DOHH2 (cell line): ENCODE results near the gene ADSL.

ENCODE experiments used
- H3F3A ChIP-seq: fragments of 200-600 bp; sonication (generic), shearing (Covaris generic); 2 replicates; pipeline ENCODE4 v1.6.0; 2016; ENCODE audit warnings: antibody characterized with exemption, mild to moderate bottlenecking; ENCODE audit not compliant: control insufficient read depth, insufficient read depth
- H3K27ac ChIP-seq: fragments of 200-600 bp; sonication (generic); 2 replicates; pipeline ENCODE4 v1.5.1; 2014; ENCODE audit warnings: low read depth, mild to moderate bottlenecking, low read length, moderate library complexity
- H3K27me3 ChIP-seq: fragments of 200-600 bp; sonication (generic); 2 replicates; pipeline ENCODE4 v1.6.1; 2014; ENCODE audit warnings: mild to moderate bottlenecking, low read length, mixed read lengths; ENCODE audit not compliant: control insufficient read depth
- H3K36me3 ChIP-seq: fragments of 200-600 bp; sonication (generic); 2 replicates; pipeline ENCODE4 v1.6.1; 2014; ENCODE audit warnings: mild to moderate bottlenecking, low read length, moderate library complexity, mixed read lengths; ENCODE audit not compliant: control insufficient read depth
- H3K4me1 ChIP-seq: fragments of 200-600 bp; sonication (generic); 2 replicates; pipeline ENCODE4 v1.6.1; 2014; ENCODE audit warnings: mild to moderate bottlenecking, low read length, mixed read lengths; ENCODE audit not compliant: control insufficient read depth
- H3K4me2 ChIP-seq: fragments of 200-600 bp; sonication (generic); 2 replicates; pipeline ENCODE4 v1.6.0; 2014; ENCODE audit warnings: mild to moderate bottlenecking, low read length, moderate library complexity
- H3K4me3 ChIP-seq: fragments of 200-600 bp; sonication (generic); 2 replicates; pipeline ENCODE4 v1.5.1; 2014; ENCODE audit warnings: mild to moderate bottlenecking, low read length, mixed read lengths
- H3K79me2 ChIP-seq: fragments of 200-600 bp; sonication (generic); 2 replicates; pipeline ENCODE4 v1.6.1; 2014; ENCODE audit warnings: mild to moderate bottlenecking, low read length, mixed read lengths; ENCODE audit not compliant: control insufficient read depth
- H3K9me2 ChIP-seq: fragments of 200-600 bp; sonication (generic); replicated peaks from 2 replicates; pipeline ENCODE4 v1.6.1; 2014; ENCODE audit warnings: mild to moderate bottlenecking, low read length, mixed read lengths; ENCODE audit not compliant: control insufficient read depth
- H3K9me3 ChIP-seq: fragments of 200-600 bp; sonication (generic); 2 replicates; pipeline ENCODE4 v1.6.1; 2014; ENCODE audit warnings: antibody characterized with exemption, low read length, mixed read lengths; ENCODE audit not compliant: control insufficient read depth, insufficient read depth
- H4K20me1 ChIP-seq: fragments of 200-600 bp; sonication (generic); 2 replicates; pipeline ENCODE4 v1.6.0; 2014; ENCODE audit warnings: low read depth, mild to moderate bottlenecking, antibody characterized with exemption, low read length, moderate library complexity; ENCODE audit not compliant: control insufficient read depth, insufficient read depth
- CTCF ChIP-seq: fragments of 200-600 bp; sonication (generic); IDR thresholded peaks from one replicate; pipeline ENCODE4 v1.5.1; 2014; ENCODE audit warnings: antibody characterized with exemption, mild to moderate bottlenecking, low read depth, low read length; ENCODE audit not compliant: poor library complexity, severe bottlenecking
- EZH2phosphoT487 ChIP-seq: fragments of 200-600 bp; sonication (generic); IDR thresholded peaks from 2 replicates; pipeline ENCODE4 v1.6.1; 2017; ENCODE audit warnings: borderline replicate concordance, mild to moderate bottlenecking, antibody characterized with exemption, low read length, moderate library complexity, mixed read lengths

ADSL gene

GRCh38 chr22:40404251-40405177 is 58.2 kb downstream of the ADSL start:
- Histone ChIP-seq H3K27ac (no peak overlapping the region), H3K36me3 (peaks cover 89% of the 10 kb centered on the region), H3K27me3 (no peaks in the 10 kb centered on the region), H3K9me3 (no peaks in the 10 kb centered on the region), H3K4me3 (no peak overlapping the region), H3K4me2 (no peak overlapping the region), H3F3A (peaks cover 28% of the 10 kb centered on the region), H3K9me2 (no peaks in the 10 kb centered on the region), H3K4me1 (peaks cover 41% of the 10 kb centered on the region), H3K79me2 (peaks cover 7% of the 10 kb centered on the region; the same call in 1 of the 2 replicates), H4K20me1 (no peaks in the 10 kb centered on the region)
- TF ChIP-seq CTCF: no peak
- no peak for TF ChIP-seq EZH2phosphoT487

DNA sequence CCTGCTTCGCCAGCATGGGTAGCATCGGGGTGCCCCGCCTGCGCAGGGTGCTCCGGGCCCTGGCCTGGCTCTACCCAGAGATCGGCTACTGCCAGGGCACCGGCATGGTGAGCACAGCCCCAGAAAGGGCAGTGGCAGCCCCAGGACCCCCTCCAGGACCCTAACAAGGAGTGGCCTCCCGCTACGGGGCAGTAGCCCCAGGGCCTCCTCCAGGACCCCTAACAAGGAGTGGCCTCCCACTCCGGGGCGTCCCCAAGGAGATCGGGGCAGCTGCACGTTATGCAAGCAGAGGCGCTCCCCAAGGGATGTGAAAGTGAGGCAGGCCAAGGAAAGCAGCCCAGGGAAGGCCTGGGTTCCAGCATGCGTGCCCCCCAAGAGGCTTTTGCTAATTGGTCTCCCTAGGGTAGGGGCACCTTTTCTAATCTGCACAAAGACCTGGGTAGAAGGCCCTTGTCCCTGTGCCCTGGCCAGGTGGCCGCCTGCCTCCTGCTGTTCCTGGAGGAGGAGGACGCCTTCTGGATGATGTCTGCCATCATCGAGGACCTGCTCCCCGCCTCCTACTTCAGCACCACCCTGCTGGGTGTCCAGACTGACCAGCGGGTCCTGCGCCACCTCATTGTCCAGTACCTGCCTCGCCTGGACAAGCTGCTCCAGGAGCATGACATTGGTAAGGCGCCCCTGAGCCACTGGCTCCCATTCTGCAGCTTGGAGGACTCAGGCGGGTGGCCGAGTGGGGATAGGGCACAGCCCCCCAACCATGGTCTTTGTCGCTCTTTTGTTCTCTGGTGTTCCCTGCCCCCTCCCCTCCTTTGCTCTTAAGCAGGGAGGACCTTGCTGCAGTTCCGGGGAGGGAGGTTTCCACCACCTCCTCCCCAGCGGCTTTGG is 59.1 kb downstream of the ADSL start:
- H3F3A ChIP-seq: peaks cover 21% of the 10 kb centered on the region
- peaks cover 38% of the 10 kb centered on the region for H3K4me1 ChIP-seq
- no peaks in the 10 kb centered on the region for H3K27me3 ChIP-seq
- H3K36me3 ChIP-seq: peaks cover 99% of the 10 kb centered on the region
- no peaks in the 10 kb centered on the region for H3K9me3 ChIP-seq
- no peaks in the 10 kb centered on the region for H3K9me2 ChIP-seq
- no peak overlapping the region for H3K4me3 ChIP-seq
- H3K4me2 ChIP-seq: no peak overlapping the region
- H3K79me2 ChIP-seq: peaks cover 9% of the 10 kb centered on the region; the same call in 1 of the 2 replicates
- no peaks in the 10 kb centered on the region for H4K20me1 ChIP-seq
- TF ChIP-seq CTCF: no peak
- no peak overlapping the region for H3K27ac ChIP-seq

- no peaks in the 10 kb centered on the region for H3K9me2 ChIP-seq
- peaks cover 17% of the 10 kb centered on the region for H3F3A ChIP-seq
- H3K4me3 ChIP-seq: no peak overlapping the region
- peaks cover 99% of the 10 kb centered on the region for H3K36me3 ChIP-seq
- no peaks in the 10 kb centered on the region for H3K27me3 ChIP-seq
- no peak overlapping the region for H3K4me2 ChIP-seq
- H3K9me3 ChIP-seq: no peaks in the 10 kb centered on the region
- TF ChIP-seq CTCF: no peak
- no peak for TF ChIP-seq EZH2phosphoT487
- peaks cover 38% of the 10 kb centered on the region for H3K4me1 ChIP-seq
- H3K27ac ChIP-seq: no peak overlapping the region
- no peaks in the 10 kb centered on the region for H4K20me1 ChIP-seq
- peaks cover 15% of the 10 kb centered on the region for H3K79me2 ChIP-seq
Measured at GRCh38 chr22:40406063-40406890, 60.0 kb downstream of the ADSL start.
